IMR-90 (cell line): ENCODE measurements around the gene ITIH2.

Source experiments
- FOS ChIP-seq: fragments of 150-350 bp; IDR thresholded peaks from 2 replicates; pipeline ENCODE4 v1.6.1; 2016; ENCODE audit warnings: low read depth, low read length
- POLR2A ChIP-seq: IDR thresholded peaks from 2 replicates; pipeline ENCODE4 v1.6.1; 2012; ENCODE audit warnings: mild to moderate bottlenecking, low read depth, low read length
- TF ChIP-seq, protein P1 (sequence below): conservative IDR thresholded peaks from 2 replicates; pipeline ENCODE4 v1.5.1; 2012; ENCODE audit warnings: mild to moderate bottlenecking, low read depth, low read length, improper control_type of control experiment

- TF ChIP-seq, protein P1, sequence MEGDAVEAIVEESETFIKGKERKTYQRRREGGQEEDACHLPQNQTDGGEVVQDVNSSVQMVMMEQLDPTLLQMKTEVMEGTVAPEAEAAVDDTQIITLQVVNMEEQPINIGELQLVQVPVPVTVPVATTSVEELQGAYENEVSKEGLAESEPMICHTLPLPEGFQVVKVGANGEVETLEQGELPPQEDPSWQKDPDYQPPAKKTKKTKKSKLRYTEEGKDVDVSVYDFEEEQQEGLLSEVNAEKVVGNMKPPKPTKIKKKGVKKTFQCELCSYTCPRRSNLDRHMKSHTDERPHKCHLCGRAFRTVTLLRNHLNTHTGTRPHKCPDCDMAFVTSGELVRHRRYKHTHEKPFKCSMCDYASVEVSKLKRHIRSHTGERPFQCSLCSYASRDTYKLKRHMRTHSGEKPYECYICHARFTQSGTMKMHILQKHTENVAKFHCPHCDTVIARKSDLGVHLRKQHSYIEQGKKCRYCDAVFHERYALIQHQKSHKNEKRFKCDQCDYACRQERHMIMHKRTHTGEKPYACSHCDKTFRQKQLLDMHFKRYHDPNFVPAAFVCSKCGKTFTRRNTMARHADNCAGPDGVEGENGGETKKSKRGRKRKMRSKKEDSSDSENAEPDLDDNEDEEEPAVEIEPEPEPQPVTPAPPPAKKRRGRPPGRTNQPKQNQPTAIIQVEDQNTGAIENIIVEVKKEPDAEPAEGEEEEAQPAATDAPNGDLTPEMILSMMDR: no peak
- TF ChIP-seq FOS (no peak), POLR2A (no peak)
These were observed 6.6 kb upstream of the ITIH2 start for GRCh38 chr10:7696545-7696944.
